Muscle of back (tissue), 11 donors: ENCODE results near the gene VKORC1. TPM values are rescaled to one million over a fixed set of nuclear protein-coding genes. Genes with fewer than 3 reads are reported as not detected.

Source experiments
- DNase-seq, 3 donors: peaks; one replicate each; pipeline versions ENCODE4 v3.0.0 to v3.0.0-alpha.2; 2013
- polyA plus RNA-seq, 10 donors: library from polyadenylated mRNA; unstranded; fragments of 120-200 nt; gene quantifications; one replicate each; pipeline ENCODE4 v1.2.1, GENCODE V29; 2013; ENCODE audit not compliant: insufficient read length in 10 of 10

Gene VKORC1
- polyA plus RNA-seq, 10 donors = 51.1 to 68.1 (median 58.2) TPM

GRCh38 chr16:31085411-31085810 is 9.2 kb downstream of the VKORC1 start:
- DNase-seq = no peak

GRCh38 chr16:31084584-31085302 is 9.9 kb downstream of the VKORC1 start:
- peak in 1 of 3 donors; percentile 45 for DNase-seq

GRCh38 chr16:31083981-31084380 is 10.6 kb downstream of the VKORC1 start:
- DNase-seq = no peak

- DNase-seq = no peak
Measured at GRCh38 chr16:31083556-31083955, 11.0 kb downstream of the VKORC1 start.

- no peak for DNase-seq
Measured at GRCh38 chr16:31083081-31083480, 11.5 kb downstream of the VKORC1 start.

GRCh38 chr16:31082368-31083045 is 12.1 kb downstream of the VKORC1 start:
- DNase-seq = no peak

DNA sequence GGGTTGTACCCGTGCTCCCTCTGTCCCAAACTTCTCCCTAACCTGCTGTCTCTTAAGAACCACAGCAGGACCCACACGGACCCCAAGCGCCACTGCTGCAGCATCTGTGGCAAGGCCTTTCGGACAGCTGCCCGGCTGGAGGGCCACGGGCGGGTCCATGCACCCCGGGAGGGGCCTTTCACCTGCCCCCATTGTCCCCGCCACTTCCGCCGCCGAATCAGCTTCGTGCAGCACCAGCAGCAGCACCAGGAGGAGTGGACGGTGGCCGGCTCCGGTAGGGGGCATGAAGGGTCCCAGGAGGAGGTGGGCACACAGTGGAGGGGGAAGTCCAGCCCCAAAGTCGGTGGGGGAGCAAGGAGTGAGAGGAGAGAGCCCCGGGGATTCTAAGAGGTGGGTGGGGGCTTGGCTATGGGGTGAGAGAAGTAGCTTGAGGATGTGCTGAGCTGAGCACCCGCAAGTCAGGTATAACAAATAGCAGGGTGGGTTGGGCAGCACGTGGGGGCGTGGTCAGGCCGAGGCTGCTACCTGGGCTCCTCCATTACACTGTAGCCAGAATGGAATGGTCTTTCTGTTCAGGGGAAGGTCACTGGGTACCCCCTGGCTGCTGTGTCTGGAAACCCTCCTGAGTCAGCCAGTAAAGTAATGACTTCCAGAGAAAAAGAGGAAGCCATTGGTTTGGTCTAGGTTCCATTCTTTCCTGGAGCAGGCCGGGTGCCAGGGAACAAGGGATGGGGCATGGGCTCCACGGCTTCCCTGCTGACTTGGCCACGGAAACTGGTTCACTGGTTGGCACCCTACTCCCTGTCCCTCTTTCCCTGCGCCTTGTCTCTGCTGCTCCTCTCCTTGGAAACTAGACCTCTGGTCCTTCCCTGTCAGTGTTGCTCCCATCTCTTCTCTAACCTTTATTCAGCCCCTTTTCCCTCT is 12.9 kb downstream of the VKORC1 start:
- no peak for DNase-seq

- no peak for DNase-seq
Measured at GRCh38 chr16:31080756-31081419, 13.7 kb downstream of the VKORC1 start.

- DNase-seq = no peak
Measured at GRCh38 chr16:31080035-31080629, 14.5 kb downstream of the VKORC1 start.

- no peak for DNase-seq
Measured at GRCh38 chr16:31079342-31079944, 15.2 kb downstream of the VKORC1 start.

DNA sequence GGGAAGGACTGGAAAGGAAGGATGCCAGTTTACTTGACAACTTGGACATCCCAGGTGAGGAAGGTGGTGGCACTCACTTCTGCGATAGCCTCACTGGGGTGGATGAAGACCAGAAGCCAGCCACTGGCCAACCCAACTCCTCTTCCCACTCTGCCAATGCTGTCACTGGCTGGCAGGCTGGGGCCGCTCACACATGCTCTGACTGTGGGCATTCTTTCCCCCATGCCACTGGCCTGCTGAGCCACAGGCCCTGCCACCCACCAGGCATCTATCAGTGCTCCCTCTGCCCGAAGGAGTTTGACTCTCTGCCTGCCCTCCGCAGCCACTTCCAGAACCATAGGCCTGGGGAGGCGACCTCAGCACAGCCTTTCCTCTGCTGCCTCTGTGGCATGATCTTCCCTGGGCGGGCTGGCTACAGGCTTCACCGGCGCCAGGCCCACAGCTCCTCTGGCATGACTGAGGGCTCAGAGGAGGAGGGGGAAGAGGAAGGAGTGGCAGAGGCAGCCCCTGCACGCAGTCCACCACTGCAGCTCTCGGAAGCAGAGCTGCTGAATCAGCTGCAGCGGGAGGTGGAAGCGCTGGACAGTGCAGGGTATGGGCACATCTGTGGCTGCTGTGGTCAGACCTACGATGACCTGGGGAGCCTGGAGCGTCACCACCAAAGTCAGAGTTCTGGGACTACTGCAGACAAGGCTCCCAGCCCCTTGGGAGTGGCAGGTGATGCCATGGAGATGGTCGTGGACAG is 15.8 kb downstream of the VKORC1 start:
- no peak for DNase-seq

DNA sequence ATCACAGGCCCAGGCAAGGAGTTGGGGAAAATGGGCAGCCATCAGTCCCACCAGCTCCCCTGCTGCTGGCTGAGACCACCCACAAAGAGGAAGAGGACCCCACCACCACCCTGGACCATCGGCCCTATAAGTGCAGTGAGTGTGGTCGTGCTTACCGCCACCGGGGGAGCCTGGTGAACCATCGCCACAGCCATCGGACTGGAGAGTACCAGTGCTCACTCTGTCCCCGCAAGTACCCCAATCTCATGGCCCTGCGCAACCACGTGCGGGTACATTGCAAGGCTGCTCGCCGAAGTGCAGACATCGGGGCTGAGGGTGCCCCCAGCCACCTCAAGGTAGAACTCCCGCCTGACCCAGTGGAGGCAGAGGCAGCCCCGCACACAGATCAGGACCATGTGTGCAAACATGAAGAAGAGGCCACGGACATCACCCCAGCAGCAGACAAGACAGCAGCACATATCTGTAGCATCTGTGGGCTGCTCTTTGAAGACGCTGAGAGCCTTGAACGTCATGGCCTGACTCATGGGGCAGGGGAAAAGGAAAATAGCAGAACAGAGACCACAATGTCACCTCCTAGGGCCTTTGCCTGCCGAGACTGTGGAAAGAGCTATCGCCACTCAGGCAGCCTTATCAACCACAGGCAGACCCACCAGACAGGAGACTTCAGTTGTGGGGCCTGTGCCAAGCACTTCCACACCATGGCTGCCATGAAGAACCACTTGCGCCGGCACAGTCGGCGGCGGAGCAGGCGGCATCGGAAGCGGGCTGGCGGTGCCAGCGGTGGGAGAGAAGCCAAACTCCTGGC is 16.8 kb downstream of the VKORC1 start:
- no peak for DNase-seq

DNA sequence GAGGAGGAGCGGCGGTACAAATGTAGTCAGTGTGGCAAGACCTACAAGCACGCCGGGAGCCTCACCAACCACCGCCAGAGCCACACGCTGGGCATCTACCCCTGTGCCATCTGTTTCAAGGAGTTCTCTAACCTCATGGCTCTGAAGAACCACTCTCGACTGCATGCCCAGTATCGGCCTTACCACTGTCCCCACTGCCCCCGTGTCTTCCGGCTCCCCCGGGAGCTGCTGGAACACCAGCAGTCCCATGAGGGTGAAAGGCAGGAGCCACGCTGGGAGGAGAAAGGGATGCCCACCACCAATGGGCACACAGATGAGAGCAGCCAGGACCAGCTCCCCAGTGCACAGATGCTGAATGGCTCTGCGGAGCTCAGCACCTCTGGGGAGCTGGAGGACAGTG is 17.6 kb downstream of the VKORC1 start:
- no peak for DNase-seq

- no peak for DNase-seq
Measured at GRCh38 chr16:31076319-31076718, 18.3 kb downstream of the VKORC1 start.

GRCh38 chr16:31074814-31075183 is 19.8 kb downstream of the VKORC1 start:
- DNase-seq = no peak

DNA sequence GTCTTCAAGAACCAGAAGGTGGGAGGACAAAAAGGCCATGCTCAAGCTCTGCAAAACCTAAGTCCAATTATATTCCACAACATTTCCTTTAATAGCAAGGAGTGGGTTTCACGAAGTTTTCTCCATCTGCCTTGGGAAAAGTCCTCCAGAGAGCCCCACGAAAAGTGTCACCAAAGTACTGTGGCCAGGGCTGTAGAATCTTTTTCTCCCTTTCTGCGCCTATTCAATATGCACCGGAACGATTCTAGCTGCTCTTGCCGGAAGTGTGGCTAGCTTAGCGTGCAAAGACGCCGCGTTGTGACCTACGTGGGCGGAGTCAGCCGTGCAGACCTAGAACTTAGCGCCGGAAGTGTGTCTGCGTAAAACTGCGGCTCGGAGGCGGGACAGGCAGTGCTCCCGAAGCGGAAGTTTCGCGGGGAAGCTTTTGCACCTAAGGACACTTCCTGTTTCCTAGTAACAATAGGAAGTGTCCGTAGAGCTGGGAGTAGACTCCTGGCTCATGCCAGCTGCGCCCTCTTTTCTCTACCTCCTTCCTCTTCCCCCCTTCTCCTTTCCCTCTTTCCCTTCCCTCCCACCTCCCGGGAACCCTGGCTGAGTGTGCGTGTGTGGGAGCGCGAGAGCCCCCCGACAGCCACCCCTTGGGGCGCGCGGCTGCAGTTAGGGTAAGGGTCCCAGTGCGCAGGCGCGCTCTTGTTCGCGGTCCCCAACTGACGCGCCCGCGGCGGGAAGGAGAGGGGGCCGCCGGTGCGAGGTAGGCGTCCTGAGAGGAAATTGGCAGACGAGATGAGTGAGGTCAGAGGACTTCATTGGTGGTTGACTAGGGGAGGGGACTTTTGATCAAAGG is 20.4 kb downstream of the VKORC1 start, which contains the start of the genes ZNF646 and ZNF668:
ZNF646 (plus strand) TSS at position 453 of the 844 bp plus-strand sequence. CDS start 1,903 bp downstream, outside the sequence.
ZNF668 (minus strand) TSS at position 271 of the 844 bp plus-strand sequence. CDS start 9,781 bp downstream, outside the sequence.
- DNase-seq = peak; percentile 99

GRCh38 chr16:31073142-31073969 is 21.2 kb downstream of the VKORC1 start:
- DNase-seq = peak; percentile 93 to 99 (median 95)
